HG02884 (cell line): ENCODE results near the gene TUBB1.
"Not testable (repeated sequence)": the region's sequence is repeated elsewhere in the genome, so short reads cannot be mapped to it uniquely, and the experiment has no call there.

Experiments used
- ATAC-seq: cut with Tn5 transposase; IDR thresholded peaks from one replicate; pipeline ENCODE4 v1.9.1; 2021; ENCODE audit warnings: mild to moderate bottlenecking, moderate library complexity; ENCODE audit not compliant: unreplicated experiment

Gene TUBB1

DNA sequence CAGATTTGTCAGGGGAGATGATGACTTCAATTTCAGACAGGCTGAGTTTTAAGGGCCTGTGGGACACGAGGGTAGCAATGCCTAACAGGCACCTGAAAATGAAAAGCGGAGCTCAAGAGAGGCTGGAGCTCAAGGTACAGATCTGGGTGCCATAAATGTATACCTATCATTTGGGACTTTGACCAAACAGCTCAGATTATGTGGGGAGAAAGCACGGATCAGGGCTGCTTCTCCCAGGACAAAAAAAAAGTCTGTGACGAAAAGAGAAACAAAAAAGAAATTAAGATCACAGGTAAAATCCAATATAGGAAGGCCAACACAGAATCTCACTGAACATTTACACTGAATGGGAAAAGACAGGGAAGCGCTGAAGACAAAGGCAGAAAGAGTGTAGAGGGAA, 21.4 kb downstream of the TUBB1 start:
- no peak for ATAC-seq

DNA sequence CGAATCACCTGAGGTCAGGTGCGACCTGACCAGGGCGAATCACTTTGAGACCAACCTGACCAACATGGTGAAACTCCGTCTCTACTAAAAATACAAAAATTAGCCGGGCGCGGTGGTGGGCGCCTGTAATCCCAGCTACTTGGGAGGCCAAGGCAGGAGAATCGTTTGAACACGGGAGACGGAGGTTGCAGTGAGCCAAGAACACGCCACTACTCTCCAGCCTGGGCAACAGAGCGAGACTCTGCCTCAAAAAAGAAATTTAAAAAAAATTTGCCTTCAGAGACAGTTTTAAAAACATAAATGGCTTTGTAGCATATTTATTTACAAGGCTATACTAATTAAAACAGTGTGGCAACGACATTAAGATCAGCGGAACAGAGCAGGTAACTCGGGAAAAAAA, 22.3 kb downstream of the TUBB1 start:
- not testable (repeated sequence) for ATAC-seq

DNA sequence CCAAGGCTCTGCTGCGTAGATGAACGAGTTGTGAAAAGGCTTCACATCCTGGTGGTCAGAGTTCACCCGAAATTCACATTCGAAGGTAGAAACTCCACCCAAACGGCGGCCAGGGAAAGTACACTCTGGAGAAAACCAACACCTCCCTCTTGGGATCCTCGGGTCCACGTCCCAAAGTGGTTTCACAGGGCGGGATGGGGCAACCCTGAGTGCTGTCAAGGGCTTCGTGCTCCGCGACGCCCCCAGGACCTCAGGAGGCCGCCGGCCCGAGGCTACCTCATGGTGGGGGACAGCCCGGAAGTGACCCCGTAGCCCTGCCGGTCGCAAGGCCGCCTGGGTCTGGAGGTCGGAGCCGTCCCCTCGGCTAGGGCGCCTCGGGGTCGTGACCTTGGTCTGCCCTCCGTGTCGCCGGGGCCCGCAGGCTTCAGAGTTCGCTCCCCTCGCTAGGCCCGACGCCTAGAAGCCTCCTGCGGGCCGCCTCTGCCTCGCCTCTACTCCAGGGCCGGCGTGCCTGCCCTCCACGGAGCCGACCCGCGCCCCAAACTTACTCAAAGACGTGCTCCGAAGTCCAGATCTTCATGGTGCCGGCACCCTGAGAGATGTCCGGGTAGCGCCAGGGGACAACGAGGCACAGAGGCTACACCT, 23.0 kb downstream of the TUBB1 start, which contains the start of gene PRELID3B:
TSS of gene PRELID3B (minus strand) at position 636 of the 645 bp plus-strand sequence. CDS start at position 580, 56 bp downstream.
- ATAC-seq: peak; percentile 29

DNA sequence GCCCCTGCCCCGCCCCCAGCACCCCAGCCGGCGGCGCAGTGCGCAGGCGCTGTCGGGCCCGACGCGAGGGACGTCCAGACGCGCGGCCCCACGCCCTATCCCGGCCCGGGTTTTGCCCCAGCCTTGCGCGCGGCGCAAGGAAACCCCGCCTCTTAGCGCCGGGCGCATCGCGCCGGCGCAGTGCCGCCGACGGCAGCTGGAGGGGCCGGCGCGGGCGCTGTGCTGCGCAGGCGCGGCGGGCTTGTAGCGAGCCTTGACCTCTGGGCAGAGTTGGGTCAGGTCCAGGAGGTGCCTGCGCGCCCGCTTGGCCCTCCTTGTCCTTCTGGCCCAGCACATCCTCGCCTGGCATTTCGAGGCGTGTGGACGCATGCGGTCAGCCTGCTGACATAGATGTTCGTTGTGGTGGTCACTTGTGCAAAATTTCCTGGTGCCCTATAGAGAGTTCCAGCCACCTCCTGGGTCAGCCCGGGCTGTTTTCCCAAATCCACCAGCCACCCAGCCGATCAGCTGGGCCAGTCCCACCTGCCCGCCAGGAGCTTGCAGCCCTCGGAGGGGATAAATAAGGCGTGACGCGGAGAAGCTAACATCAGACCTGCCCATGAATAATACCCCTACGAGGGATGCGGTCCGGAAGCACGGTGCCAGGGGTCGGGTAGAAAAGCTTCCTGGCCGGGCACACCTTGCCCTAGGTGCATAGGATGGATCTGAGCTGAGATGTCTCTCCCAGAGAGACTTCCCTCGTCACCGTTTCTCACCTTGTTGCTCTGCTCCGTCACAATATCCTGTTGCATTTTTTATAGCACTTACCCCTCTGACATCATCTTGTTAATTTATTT, 23.8 kb downstream of the TUBB1 start:
- peak; percentile 89 for ATAC-seq

DNA sequence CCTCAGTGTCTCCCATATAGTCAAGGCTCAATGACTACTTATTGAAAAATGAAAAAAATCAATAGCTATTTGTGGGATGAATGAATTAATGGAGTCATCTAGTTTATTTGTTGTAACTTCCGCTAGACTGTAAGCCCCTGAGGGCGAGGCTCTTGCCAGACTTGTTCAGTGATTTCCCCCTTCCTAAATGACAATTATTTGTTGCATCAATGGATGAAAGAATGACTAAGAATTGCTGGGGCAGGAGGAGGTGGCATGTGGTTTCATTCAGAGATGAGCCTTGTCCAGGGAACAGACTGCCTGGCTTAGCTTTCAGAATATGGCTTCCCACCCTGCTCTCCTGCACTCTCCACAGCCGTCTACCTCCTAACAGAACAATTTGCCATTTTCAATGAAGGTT, 24.5 kb downstream of the TUBB1 start:
- no peak for ATAC-seq

DNA sequence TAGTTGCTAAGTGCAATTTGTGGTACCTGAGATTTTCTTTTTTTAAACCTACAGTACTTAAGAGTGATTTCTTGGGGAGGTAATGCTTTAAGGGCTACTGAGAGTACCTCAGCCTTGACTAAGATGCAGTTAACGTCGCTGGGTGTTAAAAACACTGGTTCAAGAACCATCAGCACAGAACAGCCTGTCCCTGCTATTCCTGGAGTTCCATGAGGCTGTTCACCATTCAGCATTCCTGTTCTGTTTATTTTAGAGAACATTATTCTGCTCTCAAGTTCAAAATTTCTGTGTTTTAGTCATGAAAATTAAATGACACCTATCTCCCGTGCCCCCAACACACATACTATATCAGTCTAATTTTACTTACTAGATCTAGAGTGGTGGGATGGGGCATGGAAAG, 25.1 kb downstream of the TUBB1 start:
- no peak for ATAC-seq

DNA sequence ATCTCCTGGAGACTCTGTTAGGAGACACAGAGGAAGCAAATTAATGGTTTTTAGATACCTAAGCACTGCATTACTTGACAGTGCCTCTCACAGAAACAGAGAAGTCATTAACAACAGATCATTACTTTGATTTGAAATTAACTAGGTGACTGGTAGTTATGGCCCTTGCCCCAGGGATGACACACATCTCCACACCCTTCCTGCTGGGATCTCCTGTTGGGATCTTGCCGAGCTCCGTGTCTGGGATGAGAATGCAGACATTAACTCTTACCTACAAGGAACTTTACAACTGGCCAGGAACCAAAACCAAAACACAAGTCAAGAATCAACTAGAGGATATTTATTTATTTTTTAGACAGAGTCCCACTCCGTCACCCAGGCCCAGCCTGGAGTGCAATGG, 25.6 kb downstream of the TUBB1 start:
- ATAC-seq: no peak

DNA sequence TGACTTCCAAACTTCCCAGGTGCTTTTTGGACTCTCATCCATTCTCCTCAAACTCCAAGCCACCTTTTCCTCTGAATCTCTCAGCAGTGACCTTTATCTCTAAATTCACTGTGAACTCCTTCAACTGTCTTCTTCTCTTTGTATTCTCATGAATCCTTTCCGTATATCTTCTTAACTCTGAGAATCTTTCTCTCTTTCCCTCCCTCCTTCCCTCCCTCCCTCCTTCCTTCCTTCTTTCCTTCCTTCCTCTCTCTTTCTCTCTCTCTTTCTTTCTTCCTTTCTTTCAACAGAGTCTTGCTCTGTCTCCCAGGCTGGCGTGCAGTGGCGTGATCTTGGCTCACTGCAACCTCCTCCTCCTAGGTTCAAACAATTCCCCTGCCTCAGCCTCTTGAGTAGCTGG, 27.6 kb downstream of the TUBB1 start:
- ATAC-seq: no peak

DNA sequence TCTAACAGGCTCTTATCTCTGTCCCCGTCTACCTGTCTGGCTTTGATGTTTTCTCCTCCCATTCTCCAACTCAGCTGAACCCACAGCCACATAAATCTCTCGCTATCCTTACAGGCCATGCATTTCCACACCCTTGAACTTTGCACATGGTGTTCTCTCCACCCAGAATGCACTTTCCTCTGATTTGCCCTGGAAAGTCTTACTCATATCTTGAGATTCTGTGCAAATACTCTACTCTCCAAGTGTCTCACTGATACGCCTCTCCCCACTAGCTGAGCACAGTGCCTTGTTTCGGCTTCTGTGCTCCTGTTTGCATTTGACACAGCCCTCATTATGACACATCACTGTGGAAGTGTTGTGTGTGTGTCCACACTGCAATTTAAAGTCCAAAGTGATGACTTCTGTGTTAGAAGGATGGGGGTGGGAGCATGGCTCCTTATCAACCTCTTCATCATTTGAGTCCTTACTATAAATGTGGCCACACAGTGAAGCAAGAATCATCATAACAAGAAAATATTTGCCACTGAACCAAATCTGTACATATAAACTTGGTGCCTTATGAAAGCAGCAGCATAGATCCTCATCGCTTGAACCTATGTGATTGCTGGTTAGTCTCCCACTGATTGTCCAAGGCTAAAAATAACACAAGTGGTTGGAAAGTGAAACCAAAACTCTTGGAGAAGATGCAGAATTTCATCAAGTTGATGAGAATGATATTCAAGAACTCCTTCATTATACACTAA, 28.9 kb downstream of the TUBB1 start:
- no peak for ATAC-seq

DNA sequence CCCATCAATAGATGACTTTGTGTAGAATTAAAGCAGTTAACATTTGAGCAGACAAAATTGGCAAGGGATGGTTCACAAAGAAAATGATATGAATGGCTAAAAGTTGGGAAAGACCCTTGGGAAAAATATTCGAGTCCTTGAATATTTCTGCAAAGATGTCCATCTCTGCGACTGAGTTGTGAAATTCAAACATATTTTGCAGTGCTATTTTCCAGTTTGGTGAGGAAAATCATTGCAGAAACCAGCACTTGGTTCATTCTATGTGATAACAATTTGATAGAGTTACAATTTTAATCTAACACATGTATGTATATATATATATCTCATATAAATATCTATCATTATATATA, 29.4 kb downstream of the TUBB1 start:
- no peak for ATAC-seq

DNA sequence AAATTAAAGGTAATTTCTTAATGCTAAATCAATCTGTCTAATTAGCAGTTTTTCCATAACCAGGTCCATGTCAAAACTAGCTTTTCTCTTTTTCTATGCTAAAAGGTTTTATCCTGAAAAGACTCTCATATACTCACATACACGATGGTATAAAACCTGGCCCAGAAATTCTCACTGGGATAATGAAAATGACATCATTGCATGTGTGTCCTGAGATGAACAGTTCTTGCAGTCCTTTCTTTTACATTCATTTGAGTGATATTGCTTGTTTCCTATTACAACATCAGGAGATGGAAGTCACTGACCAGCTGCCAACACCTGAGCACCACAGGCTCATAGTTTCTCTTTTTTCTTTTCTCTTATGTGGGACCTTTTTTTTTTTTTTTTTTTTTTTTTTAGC, 31.2 kb downstream of the TUBB1 start:
- ATAC-seq: no peak

DNA sequence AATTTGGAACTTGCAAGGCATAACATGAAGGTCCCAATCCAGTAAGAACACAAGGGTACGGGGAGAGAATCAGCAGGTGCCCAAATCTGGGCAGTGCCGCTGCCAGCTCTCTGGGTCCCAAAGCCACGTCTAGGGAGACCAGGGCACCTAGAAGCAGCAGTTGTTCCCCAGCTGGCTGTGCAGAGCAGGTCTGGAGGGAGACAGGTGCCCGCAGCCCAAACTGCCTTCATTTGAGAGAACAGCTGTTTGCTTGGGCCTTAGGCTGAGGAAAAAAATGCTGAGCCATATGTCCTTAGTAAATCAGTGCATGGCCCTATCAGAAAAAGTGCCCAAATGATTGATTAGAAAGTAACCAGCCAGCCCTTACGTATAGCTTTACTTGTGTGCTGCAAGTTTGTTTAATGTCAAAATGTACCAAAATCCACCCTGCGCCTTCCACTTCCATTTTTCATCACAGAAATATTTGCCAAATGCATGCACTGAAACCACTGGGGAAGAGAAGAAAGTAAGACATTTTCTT, 32.5 kb downstream of the TUBB1 start:
- ATAC-seq: no peak

DNA sequence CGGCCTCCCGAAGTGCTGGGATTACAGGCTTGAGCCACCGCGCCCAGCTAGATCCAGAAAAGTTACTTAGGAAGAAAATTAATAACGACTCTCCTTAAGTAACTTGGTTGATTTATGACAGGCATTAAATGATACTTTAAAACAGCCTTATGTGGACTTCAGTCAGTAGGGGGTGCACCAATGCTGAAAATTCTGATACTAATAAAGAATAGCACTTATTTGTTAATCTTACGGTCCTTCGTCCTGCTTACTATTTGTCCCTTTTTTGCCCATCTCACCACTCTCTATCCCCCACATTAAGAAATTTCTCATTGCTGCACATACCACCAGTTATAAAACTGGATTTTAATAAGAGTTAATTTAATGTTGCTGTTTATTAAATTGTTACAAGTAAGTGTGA, 36.1 kb downstream of the TUBB1 start:
- no peak for ATAC-seq

DNA sequence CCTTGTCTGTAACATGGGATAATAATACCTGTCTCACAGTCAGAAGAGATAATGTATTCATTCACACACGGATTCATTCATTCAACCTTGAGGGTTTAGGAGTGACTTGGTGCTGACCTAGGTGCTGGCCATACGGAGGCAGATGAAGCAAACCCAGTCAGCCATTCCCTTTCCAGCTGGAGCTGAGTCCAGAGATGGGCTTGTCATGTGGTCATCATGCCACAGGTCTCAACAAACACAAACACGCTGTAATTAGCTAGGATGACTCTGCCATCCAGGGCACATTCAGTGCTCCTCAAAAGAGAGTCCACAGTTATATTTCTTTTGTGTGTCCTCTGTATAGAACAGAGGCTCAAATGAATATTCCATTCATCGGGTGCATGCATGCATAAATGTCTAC, 42.9 kb downstream of the TUBB1 start:
- no peak for ATAC-seq

DNA sequence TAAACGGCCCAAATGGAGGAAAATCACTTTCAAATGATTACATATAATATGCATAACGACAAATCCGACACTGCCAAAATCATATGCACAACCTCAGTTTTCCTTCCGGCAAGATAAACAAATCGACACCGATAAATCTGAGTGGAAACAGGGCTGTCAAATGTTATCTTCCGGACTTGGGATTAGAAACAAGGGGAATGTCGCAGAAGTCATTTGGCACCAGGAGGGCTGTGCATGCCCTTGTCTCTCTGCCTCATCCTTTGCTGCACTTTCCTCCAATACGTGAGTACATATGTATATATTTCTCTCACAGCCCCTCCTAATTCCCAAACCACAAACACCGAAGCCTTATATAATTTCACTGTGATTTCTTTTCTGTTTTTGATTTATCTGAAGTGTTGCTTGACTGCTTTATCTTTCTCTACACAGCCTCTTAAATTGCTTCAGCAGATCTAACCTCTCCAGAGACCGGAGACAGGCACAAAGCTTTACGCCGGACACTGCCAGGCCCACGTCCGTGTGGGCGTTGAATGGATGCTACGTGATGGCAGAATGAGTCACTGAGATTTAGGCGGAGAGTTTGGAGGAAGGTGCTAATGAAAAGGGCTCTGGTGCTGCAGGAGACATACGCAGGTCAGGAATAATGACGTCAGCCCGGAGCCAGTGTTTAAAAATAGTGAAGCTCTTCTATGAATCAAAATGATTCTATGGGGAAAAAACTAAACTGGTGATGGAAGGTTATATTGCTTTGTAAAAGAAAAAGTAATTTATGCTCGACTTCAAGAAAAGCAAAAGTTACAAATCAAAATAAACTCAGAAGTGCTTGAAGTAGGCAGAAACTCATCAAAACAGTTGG, 44.4 kb downstream of the TUBB1 start:
- no peak for ATAC-seq

DNA sequence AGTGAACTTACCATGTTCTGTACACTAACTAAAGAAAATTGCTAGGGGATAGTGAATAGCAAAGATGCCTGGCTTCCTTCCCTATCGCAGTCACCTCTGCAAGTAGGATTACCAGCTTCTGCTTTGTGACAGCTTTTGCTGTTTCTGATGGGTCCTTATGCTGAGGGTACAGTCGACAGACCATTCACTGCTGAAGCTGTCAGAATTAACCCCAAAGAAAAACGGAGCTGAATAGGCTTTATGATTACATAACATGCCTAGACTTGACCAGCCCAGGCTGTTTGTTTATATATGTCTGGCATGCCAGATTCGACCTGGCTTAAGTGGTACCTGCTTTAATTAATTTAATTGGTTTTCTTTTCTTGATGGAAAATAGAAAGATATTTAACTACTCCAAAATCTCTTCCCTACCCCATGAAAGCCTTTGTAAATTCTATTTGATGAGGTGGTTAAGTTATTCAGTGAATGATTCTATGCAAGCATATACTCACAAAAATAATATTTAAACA, 45.0 kb downstream of the TUBB1 start:
- ATAC-seq: no peak

DNA sequence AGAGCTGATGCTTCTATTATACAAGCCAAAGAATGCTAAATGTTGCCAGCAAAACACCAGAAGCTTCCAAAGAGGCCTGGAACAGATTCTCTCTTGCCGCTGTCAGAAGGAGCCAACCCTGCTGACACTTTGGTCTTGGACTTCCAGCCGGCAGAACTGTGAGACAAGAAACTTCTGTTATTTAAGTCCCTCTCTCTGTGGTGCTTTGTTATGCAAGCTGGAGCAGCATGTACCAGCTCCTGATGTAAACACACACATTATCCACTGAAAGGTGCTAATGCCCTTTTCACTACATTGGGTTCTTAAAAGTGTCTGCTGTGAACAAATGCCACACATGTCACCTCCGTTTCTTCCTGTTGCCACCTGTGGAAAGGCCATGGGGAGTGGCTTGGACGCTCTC, 49.3 kb downstream of the TUBB1 start:
- no peak for ATAC-seq

DNA sequence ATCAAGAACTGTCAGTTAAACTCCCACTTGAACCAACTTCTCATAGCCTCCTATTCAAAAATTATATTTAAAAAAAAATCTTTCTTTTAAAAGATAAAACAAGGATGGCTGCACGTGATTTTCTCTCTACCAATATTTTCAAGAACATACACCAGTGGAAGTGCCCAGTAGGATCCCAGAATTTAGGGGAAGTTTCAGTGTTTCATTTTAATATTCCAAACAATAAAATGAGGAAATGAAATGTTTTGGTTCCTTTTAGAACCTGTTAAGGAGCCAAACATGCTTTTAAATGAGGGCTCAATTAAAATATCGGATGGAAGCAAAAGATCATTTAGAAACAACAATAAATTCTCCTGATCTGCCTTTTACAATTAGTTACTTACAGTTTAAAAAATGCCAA, 49.8 kb downstream of the TUBB1 start:
- ATAC-seq: no peak

DNA sequence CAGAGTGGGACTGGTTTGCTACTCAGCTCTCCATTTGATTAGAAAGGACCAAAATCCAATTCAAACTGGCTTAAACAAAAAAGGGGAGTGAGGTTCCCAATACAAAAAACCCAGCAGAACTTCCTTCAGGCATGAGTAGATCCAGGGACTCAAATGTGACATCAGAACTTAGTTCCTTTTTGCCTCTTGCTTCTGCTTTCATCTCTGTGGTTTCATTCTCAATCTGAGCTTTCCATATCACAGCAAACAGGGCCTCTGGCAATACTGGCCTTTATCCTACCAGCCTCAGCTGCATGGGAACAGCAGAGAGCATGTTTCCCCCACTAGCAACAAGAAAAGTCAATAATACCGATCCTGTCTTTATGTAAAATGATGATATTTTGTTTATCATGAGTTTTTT, 52.0 kb downstream of the TUBB1 start:
- peak; percentile 73 for ATAC-seq

DNA sequence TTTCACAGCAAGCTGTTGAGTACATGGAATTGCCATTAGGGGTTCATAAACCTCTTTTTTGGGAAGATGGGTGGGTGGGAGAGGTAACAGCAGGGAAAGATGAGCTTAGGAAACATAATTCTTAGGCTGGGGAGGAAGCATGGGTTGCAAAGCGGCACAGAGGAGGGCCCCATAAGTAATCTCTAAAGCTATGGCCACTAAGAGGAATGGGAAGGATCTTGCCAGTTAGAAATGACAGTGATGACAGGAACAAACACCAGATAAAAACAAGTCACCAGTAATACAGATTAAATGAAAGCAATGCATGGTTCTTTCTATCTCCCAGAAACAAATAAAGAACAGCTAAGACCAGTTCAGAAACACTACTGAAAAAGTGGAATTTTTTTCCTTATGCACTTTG, 54.4 kb downstream of the TUBB1 start:
- no peak for ATAC-seq

DNA sequence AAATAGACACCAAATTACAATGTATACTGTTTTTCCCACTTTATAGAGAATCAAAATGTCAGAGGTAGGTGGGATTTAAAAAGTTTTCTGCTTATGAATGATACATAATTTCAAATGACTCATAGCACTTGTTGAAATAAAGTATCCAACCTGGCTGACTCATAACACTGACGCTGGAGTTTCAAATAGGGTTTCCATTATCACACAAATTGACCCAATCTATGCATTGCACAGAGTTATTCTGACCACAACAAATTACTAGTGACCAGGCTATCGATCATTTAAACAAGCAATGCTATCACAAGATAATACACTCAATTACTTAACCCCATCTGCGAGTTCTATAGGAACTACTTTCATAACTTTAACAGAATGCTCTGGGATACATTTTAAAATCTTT, 55.2 kb downstream of the TUBB1 start:
- peak; percentile 53 for ATAC-seq
